Cardiac fibroblast (primary cell): ENCODE data around the gene ZCWPW1.

Source experiments
- DNase-seq, 2 donors: peaks; one replicate each; pipeline versions ENCODE4 v3.0.0 to v3.0.0-alpha.2; 2010; ENCODE audit warnings: low read depth in 2 of 2
- H3K4me3 ChIP-seq, 2 donors: replicated peaks in 1 of 2; 1 replicate in 1 of 2; 2 replicates in 1 of 2; pipeline ENCODE4 v1.5.1; 2011; ENCODE audit warnings: low read depth in 2 of 2, low read length in 2 of 2, mild to moderate bottlenecking in 2 of 2, moderate library complexity in 1 of 2
- CTCF ChIP-seq: IDR thresholded peaks from one replicate; pipeline ENCODE4 v1.5.1; 2011; ENCODE audit warnings: low read depth, mild to moderate bottlenecking, low read length, inconsistent platforms

The ZCWPW1 gene

GRCh38 chr7:100434297-100435144 lies 6.0 kb upstream of the ZCWPW1 start:
- TF ChIP-seq CTCF = no peak
- H3K4me3 ChIP-seq = peak overlapping the region in 1 of 2 donors; percentile 68
- no peak for DNase-seq

GRCh38 chr7:100433592-100434296 lies 5.2 kb upstream of the ZCWPW1 start:
- no peak for TF ChIP-seq CTCF

GRCh38 chr7:100433276-100433591 lies 4.7 kb upstream of the ZCWPW1 start:
- no peak for TF ChIP-seq CTCF
- H3K4me3 ChIP-seq = no peak overlapping the region
- DNase-seq = no peak

More at GRCh38 chr7:100433592-100434296, 5.2 kb upstream of the ZCWPW1 start:
- no peak for DNase-seq
- no peak overlapping the region for H3K4me3 ChIP-seq

GRCh38 chr7:100432621-100433275 lies 4.2 kb upstream of the ZCWPW1 start:
- no peak for TF ChIP-seq CTCF
- no peak for DNase-seq
- no peak overlapping the region for H3K4me3 ChIP-seq

- DNase-seq = no peak
- TF ChIP-seq CTCF = no peak
- H3K4me3 ChIP-seq = no peak overlapping the region
These were observed 3.5 kb upstream of the ZCWPW1 start for GRCh38 chr7:100432053-100432452.

- DNase-seq = no peak
- peak overlapping the region; percentile 84 to 87 for H3K4me3 ChIP-seq
- no peak for TF ChIP-seq CTCF
These were observed 2.8 kb upstream of the ZCWPW1 start for GRCh38 chr7:100431286-100431735.
